NCI-H1092 (cell line): ENCODE measurements around the gene GBF1.

Source experiments
- DNase-seq: peaks from one replicate; lab custom pipeline; 2025; lab: John Stamatoyannopoulos, UW

The GBF1 gene

GRCh38 chr10:102342958-102343357, 97.6 kb downstream of the GBF1 start:
- DNase-seq, result no peak

- DNase-seq, result no peak
Observed at GRCh38 chr10:102344067-102344466, 98.7 kb downstream of the GBF1 start.

GRCh38 chr10:102347236-102347828, 102.0 kb downstream of the GBF1 start:
- DNase-seq, result no peak

GRCh38 chr10:102352066-102352715, 106.9 kb downstream of the GBF1 start:
- peak; percentile 39 for DNase-seq

GRCh38 chr10:102354451-102354850, 109.1 kb downstream of the GBF1 start:
- DNase-seq, result no peak

DNA sequence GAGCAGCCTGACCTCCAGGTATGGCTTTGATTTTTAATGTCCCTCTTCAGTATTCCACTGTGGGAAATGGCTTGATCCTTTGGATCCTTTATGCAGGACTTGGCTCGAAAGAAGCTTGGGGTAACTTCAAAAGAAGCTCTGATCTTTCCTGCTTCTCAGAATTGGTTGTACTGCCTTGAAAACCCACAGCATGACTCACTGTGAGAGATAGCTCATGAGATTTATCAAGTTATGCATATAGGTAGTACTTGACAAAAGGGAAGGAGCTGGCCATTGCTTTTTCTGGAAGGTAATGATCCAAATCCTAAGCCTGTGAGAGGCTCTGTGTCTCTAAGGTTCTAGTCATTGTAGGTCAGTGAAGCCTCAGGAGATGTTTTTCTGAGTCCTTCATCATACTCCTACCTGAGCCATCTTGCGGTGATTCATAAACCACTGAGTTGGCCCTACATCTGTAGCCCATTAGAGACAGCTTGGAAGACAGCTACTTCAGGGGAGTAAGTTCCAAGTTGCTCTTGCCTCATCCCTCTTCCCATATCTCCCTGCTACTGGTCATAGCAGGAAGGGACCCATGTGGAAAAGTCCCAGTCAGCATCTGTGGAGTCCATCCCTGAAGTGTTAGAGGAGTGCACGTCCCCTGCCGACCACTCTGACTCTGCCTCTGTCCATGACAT, 113.5 kb downstream of the GBF1 start:
- no peak for DNase-seq

DNA sequence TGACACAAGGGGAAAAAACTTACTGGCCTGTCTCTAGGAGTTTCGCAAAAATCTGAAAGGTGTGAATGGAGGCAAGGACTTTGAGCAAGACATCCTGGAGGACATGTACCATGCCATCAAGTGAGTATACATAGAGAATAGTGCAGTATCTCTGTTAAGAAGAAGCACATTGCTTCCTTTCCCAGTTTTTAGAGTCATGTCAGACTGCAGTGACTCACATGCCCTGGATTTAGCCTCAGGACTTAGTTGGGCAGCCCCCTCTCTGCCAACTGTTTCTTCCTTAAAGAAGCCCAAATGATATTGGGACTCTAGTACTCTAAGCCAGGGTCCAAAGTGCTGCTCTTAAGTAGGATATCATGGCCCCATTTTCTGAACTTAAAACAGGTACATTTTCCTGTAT, 122.1 kb downstream of the GBF1 start:
- no peak for DNase-seq

- DNase-seq, result no peak
Observed at GRCh38 chr10:102368077-102368476, 122.7 kb downstream of the GBF1 start.

GRCh38 chr10:102371295-102371694, 126.0 kb downstream of the GBF1 start:
- DNase-seq, result no peak

GRCh38 chr10:102375250-102375649, 129.9 kb downstream of the GBF1 start:
- no peak for DNase-seq

DNA sequence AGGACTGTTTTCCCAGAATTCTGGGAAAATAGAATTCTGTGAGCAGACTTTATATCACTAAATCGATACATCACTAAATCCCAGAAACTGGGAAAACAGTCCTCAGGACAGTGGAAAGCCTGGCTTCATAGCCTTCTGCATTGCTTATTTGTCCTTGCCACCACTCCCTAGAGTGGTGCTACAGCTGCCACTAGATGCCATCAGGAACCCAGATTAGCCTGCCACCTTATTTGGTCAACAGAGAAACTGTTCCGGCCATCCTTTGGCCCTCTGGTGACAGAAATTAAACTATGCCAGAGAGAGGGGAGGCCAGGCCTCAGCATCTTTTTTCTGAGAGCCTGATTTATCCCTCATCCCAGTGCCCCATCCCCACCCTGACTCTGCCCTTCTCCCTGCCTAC, 130.5 kb downstream of the GBF1 start:
- DNase-seq, result no peak

GRCh38 chr10:102376901-102377300, 131.6 kb downstream of the GBF1 start:
- DNase-seq, result no peak

DNA sequence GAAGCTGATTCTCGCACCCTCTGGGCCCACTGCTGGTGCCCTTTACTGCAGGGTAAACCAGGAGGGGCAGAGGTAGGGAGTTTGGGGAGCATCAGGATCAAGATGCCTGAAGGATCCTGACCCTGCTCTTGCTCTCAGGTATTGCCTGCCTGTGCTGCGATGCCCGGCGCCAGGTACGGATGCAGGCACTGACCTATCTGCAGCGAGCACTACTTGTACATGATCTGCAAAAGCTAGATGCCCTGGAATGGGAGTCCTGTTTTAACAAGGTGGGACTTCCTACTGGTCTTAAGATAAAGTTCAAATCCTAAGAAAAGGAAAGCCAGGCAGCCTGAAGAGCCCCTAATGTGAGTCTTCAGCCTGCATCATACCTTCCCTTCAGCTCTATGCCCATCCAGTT, 134.1 kb downstream of the GBF1 start:
- no peak for DNase-seq

DNA sequence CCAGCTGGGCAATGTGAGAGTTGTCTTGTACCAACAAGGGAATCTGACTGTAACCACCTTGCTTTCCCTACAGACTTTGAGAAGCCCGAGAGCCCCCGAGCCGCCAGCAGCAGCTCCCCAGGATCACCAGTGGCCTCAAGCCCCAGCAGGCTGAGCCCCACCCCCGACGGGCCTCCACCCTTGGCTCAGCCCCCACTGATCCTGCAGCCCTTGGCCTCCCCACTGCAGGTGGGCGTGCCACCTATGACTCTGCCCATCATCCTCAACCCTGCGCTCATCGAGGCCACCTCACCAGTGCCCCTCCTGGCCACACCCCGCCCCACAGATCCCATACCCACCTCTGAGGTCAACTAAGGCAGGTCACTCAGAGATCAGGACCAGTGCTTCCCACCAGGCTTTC, 136.7 kb downstream of the GBF1 start:
- no peak for DNase-seq

GRCh38 chr10:102382871-102383270, 137.5 kb downstream of the GBF1 start:
- no peak for DNase-seq

DNA sequence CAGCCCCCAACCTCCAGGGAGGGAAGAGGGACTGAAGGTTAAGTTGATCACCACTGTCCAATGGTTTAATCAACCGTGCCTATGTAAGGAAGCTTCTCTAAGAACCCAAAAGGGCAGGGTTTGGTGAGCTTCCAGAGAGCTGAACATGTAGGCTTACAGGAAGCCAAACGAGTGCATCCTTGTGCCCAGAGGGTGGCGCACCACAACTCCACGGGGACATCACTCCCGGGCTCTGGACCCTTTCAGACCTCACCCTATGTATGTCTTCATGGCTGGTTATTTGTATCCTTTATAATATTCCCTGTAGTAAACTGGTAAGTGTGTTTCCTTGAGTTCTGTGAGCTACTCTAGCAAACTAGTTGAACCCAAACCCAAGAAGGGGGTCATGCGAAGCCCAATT, 138.7 kb downstream of the GBF1 start:
- no peak for DNase-seq

DNA sequence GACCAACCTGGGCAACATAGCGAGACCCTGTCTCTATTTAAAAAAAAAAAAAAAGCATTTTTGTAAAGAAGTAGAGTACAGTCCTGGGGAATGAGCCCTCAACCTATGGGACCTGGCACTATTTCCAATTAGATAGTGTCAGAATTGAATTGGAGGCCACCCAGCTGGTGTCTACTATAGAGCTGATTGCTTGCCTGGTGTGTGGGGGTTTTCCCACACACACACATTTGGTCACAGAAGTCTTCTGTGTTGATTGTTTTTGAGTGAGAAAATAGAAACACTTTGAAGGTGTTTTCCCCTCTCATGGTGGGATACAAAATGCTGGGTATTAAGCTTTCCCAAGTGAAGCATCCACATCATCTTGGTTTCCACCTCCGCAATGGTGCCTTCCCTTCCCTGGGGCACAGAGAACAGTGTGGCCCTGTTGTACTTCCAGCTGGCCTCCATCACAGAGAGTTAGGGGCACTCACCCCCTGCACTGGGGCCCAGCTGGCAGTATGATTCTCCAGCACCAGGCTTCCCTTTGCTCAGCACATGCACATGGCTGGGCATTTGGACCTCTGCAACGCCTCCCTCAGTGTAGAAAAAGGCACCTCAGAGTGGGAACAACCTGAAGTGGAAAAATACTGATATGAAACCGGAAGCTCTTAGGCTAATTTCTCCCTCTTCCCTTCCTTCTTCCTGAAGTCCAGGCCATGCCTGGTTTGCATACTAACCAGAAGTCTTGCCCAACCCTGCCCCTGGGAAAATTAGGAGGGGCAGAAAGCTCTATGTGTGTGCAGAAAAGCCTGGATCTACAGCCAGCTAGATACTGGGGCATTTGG, 139.5 kb downstream of the GBF1 start:
- DNase-seq, result no peak

GRCh38 chr10:102389894-102390293, 144.6 kb downstream of the GBF1 start:
- DNase-seq, result no peak

DNA sequence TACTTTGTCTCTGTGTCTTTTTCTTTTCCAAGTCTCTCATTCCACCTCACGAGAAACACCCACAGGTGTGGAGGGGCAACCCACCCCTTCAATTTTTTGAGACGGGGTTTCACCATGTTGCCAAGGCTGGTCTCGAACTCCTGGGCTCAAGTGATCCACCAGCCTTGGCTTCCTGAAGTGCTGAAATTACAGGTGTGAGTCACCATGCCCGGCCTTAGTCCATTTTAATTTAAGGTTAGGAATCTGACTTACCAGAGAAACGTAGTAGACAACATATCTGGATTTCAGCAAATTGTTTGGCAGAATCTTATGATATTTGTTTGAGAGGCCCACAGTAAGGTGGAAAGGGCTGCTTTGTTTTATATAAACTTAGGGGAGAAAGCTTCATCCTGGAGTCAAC, 147.0 kb downstream of the GBF1 start:
- DNase-seq, result no peak

DNA sequence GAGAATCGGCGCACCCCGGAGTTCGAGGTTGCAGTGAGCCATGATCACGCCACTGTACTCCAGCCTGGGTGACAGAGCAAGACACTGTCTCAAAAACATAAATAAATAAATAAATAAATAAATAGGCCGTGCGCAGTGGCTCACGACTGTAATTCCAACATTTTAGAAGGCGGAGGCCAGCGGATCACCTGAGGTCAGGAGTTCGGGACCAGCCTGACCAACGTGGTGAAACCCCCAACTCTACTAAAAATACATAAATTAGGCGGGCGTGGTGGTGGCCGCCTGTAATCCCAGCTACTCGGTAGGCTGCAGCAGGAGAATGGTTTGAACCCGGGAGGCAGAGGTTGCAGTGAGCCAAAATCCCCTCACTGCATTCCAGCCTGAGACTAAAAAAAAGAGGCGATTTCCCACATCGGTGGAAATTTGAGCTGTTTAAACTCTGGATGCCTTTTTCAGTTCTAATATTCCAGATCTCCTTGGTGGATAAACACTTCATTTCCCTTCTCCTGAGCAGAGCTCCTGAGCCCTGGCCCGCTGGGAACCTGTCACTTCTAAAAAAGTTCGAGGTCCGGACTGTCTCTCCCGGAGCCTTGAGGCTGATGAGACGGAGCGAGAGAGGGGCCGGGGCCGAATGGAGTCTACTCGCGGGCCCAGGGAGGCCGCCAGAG, 148.2 kb downstream of the GBF1 start:
- DNase-seq, result no peak

GRCh38 chr10:102394079-102394800, 148.9 kb downstream of the GBF1 start:
- peak; percentile 8 for DNase-seq
